ENCODE results near the gene SMARCC1.

DNA sequence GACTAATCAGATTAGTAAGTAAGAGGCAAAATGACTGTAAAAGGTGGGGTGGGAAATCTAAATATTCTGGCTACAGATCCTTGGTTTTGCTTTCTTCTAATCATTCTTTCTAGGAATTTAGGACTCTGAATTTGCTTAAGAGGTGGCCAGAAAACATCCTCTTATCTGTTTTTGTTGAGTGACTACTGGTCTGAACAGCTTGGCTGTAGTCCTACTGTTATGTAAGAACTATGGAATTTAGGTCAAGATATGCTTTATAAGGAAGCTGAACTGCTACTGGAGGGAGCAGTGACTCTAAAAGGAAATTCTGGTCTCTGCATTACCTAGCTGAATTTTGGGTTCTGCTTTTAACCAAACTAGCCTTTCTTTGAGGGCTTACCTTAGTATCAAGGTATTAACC, 169.5 kb downstream of the SMARCC1 start:
- TF ChIP-seq CTCF (IDR thresholded peaks at IDR 0.05): no peak
- TF ChIP-seq POLR2A (IDR thresholded peaks at IDR 0.05): no peak

All from esophagus squamous epithelium (tissue), 4 donors.